Prostate gland (tissue), 2 donors: Measurements from ENCODE around the gene CDC42EP3.

Experiments
- POLR2A ChIP-seq: fragments of 450-650 bp; IDR thresholded peaks from one replicate; pipeline ENCODE4 v1.6.1; 2016; ENCODE audit warnings: antibody characterized with exemption, mild to moderate bottlenecking
- TF ChIP-seq, protein P1 (sequence below), 4 experiments: fragments of 200-600 bp in 2 of 4; fragments of 450-650 bp in 2 of 4; sonication (generic) in 2 of 4; IDR thresholded peaks; 1 replicate in 3 of 4; 2 replicates in 1 of 4; pipeline ENCODE4 v1.5.1; 2016 to 2019; ENCODE audit warnings: antibody characterized with exemption in 4 of 4, mild to moderate bottlenecking in 2 of 4, moderate library complexity in 2 of 4

DNA sequence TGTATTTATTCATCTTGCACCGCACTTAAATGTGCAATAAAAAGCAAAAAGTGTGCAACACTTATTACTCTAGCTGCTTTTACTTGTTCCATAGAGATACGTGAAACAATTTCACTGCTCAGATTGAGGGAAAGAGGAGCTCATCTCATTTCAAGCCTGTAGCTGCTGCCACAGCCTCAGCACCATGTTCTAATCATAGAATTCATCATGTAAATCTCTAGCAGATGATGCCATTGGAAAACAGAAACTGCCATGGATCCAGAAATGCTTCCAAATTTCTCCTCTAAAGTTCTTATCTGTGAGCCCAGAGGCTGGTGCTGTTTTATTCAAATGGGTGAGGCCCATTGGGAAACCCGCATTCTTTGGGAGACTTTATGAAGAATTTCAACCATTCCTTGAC lies 2.0 kb downstream of the CDC42EP3 start:
- TF ChIP-seq, protein P1, sequence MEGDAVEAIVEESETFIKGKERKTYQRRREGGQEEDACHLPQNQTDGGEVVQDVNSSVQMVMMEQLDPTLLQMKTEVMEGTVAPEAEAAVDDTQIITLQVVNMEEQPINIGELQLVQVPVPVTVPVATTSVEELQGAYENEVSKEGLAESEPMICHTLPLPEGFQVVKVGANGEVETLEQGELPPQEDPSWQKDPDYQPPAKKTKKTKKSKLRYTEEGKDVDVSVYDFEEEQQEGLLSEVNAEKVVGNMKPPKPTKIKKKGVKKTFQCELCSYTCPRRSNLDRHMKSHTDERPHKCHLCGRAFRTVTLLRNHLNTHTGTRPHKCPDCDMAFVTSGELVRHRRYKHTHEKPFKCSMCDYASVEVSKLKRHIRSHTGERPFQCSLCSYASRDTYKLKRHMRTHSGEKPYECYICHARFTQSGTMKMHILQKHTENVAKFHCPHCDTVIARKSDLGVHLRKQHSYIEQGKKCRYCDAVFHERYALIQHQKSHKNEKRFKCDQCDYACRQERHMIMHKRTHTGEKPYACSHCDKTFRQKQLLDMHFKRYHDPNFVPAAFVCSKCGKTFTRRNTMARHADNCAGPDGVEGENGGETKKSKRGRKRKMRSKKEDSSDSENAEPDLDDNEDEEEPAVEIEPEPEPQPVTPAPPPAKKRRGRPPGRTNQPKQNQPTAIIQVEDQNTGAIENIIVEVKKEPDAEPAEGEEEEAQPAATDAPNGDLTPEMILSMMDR (IDR thresholded peaks at IDR 0.05): no peak
- TF ChIP-seq POLR2A: no peak
